Left lung (tissue), 10 donors: ENCODE measurements around the gene AAMDC. TPM values are rescaled to one million over a fixed set of nuclear protein-coding genes. Genes with fewer than 3 reads are reported as not detected.
"Not testable (repeated sequence)": the region's sequence is repeated elsewhere in the genome, so short reads cannot be mapped to it uniquely, and the experiment has no call there.

Source experiments
- ATAC-seq: fragments of 200-7000 bp; cut with Tn5 transposase; one replicate; pipeline ENCODE4 v1.9.1; 2020; ENCODE audit warnings: moderate library complexity
- DNase-seq, 4 donors: peaks; one replicate each; pipeline ENCODE4 v3.0.0-alpha.2; 2013 to 2020
- H3K27ac ChIP-seq, 2 donors: fragments of 200-600 bp; sonication (generic) in 1 of 2; one replicate each; pipeline versions ENCODE4 v1.5.0 to v1.8.0; 2020 to 2021
- H3K27me3 ChIP-seq, 2 donors: fragments of 200-600 bp; sonication (generic) in 1 of 2; one replicate each; pipeline versions ENCODE4 v1.5.0 to v1.8.0; 2020 to 2021
- H3K36me3 ChIP-seq, 2 donors: fragments of 200-600 bp; sonication (generic) in 1 of 2; one replicate each; pipeline versions ENCODE4 v1.5.0 to v1.8.0; 2020 to 2021
- H3K4me1 ChIP-seq, 2 donors: fragments of 200-600 bp; one replicate each; pipeline ENCODE4 v1.8.0; 2021
- H3K4me3 ChIP-seq, 2 donors: fragments of 200-600 bp; sonication (generic) in 1 of 2; one replicate each; pipeline versions ENCODE4 v1.5.0 to v1.8.0; 2020 to 2021; ENCODE audit warnings: mild to moderate bottlenecking in 1 of 2
- H3K9me3 ChIP-seq, 2 donors: fragments of 200-600 bp; sonication (generic) in 1 of 2; one replicate each; pipeline versions ENCODE4 v1.5.0 to v1.8.0; 2020 to 2021
- intact Hi-C, 2 donors: fragments of 100-400 bp; cut with DNase I; formaldehyde crosslinking; loops; one replicate each; pipeline versions ENCODE4 v1.11.2 to v1.14.2; 2022
- polyA plus RNA-seq, 6 donors: library from polyadenylated mRNA; unstranded; fragments of 120-200 nt; gene quantifications; one replicate each; pipeline ENCODE4 v1.2.1, GENCODE V29; 2013; ENCODE audit not compliant: insufficient read length in 6 of 6
- total RNA-seq, 2 donors: library from RNA; stranded (reverse); fragmentation: NEBNext Ultra II Directional; extraction: Animal tissue kit (Norgen Biotek cat#: 25700); gene quantifications; one replicate each; pipeline ENCODE4 v1.2.1, GENCODE V29; 2021
- TF ChIP-seq, protein P1 (sequence below), 2 donors: fragments of 200-600 bp; sonication (generic) in 1 of 2; IDR thresholded peaks; one replicate each; pipeline versions ENCODE4 v1.5.0 to v1.8.0; 2021; ENCODE audit warnings: antibody characterized with exemption in 2 of 2
- donor health status: DM: no; HTN: yes; CAD: no.
- donor health status: DM: no; HTN: no; CAD: no.

AAMDC gene
- total and polyA plus RNA-seq, 8 donors: 21.4 to 74.5 (median 58.1) TPM

DNA sequence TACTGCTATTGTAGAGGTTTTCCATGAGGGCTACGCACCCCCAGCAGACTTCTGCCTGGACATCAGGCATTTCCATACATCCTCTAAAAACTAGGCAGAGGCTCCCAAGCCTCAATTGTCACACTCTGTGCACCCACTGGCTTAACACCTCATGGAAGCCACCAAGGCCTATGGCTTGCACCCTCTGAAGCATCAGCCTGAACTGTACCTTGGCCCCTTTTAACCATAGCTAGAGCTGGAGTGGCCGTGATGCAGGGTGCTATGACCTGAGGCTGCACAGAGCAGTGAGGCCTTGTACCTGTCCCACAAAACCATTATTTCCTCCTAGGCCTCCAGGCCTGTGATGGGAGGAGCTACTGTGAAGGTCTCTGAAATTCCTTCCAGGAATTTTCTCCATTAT is 33.9 kb downstream of the AAMDC start:
- intact Hi-C loops: no loop called here
- TF ChIP-seq, protein P1, sequence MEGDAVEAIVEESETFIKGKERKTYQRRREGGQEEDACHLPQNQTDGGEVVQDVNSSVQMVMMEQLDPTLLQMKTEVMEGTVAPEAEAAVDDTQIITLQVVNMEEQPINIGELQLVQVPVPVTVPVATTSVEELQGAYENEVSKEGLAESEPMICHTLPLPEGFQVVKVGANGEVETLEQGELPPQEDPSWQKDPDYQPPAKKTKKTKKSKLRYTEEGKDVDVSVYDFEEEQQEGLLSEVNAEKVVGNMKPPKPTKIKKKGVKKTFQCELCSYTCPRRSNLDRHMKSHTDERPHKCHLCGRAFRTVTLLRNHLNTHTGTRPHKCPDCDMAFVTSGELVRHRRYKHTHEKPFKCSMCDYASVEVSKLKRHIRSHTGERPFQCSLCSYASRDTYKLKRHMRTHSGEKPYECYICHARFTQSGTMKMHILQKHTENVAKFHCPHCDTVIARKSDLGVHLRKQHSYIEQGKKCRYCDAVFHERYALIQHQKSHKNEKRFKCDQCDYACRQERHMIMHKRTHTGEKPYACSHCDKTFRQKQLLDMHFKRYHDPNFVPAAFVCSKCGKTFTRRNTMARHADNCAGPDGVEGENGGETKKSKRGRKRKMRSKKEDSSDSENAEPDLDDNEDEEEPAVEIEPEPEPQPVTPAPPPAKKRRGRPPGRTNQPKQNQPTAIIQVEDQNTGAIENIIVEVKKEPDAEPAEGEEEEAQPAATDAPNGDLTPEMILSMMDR (IDR thresholded peaks at IDR 0.05): no peak
- Histone ChIP-seq H3K4me1 (no peaks in the 10 kb centered on the region), H3K27ac (no peak overlapping the region), H3K36me3 (peaks cover 0 to 19% of the 10 kb centered on the region in 2 donors), H3K27me3 (no peaks in the 10 kb centered on the region), H3K4me3 (no peak overlapping the region), H3K9me3 (peaks cover 0 to 23% of the 10 kb centered on the region in 2 donors)
- no peak for ATAC-seq
- DNase-seq: no peak

DNA sequence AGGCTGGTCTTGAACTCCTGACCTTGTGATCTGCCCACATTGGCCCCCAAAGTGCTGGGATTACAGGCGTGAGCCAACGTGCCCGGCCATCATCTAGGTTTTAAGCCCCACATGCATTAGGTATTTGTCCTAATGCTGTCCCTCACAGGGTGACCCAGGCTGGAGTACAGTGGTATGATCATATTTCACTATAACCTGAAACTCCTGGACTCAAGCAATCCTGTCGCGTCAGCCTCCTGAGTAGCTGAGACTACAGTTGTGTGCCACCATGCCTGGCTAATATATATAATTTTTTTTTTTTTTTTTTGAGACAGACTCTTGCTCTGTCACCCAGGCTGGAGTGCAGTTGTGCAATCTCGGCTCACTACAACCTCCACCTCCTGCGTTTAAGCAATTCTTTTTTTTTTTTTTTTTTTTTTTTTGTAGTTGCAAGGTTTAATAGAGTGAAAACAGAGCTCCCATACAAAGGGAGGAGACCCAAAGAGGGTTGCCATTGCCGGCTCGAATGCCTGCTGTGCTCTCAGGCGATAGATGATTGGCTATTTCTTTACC is 37.0 kb downstream of the AAMDC start:
- intact Hi-C loops: not testable (repeated sequence)

DNA sequence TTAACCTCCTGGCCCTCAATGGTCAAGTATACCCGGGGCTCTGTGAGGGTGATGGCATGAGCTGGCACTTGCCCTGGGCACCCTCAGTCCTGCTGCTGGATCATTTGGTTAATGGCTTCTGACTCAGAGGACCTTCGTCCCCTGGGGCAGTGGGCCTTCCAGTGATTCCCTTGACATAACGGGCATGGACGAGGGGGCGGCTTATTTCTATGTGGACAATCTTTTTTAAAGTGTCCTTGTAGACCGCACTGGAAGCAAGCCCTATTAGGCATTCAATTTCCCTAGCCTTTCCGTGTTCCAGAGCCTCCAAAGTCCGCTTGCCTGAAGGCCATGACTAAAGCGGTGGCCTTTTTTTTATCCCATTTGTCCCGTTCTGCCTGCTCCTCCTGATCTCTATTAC is 40.5 kb downstream of the AAMDC start:
- ATAC-seq, intact Hi-C loops: not testable (repeated sequence)

More for the DNA sequence above, 37.0 kb downstream of the AAMDC start:
- Histone ChIP-seq H3K36me3 (peaks cover 0 to 24% of the 10 kb centered on the region in 2 donors), H3K9me3 (peaks cover 0 to 23% of the 10 kb centered on the region in 2 donors)
- H3K4me1 ChIP-seq, H3K27me3 ChIP-seq, H3K27ac ChIP-seq, H3K4me3 ChIP-seq, DNase-seq, ATAC-seq: not testable (repeated sequence)

DNA sequence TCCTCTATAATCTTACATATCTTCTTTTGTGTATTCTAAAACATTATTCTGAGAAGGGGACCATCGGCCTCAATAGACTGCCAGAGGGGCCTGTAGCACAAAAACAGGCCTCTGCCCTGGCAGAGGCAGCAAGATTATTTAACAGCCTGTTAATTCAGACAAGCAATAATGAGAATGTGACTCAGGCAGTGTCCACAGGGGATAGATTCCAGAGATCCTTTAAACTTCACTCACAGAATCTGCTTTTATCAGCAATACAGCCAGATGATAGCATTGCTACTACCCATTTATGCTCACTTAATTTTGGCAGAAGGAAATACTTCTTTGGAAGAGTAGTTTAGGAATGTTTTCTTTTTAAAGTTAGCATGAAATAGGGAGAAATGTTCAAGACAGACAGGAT is 44.9 kb downstream of the AAMDC start:
- TF ChIP-seq, protein P1 (IDR thresholded peaks at IDR 0.05): no peak
- peak in 1 of 4 donors; percentile 2 for DNase-seq
- no peaks in the 10 kb centered on the region for H3K27me3 ChIP-seq
- intact Hi-C loops: no loop called here
- H3K4me3 ChIP-seq: no peak overlapping the region
- no peaks in the 10 kb centered on the region for H3K9me3 ChIP-seq
- no peak overlapping the region for H3K27ac ChIP-seq
- H3K36me3 ChIP-seq: peaks cover 0 to 18% of the 10 kb centered on the region in 2 donors
- H3K4me1 ChIP-seq: no peaks in the 10 kb centered on the region
- no peak for ATAC-seq

More for the DNA sequence above, 40.5 kb downstream of the AAMDC start:
- H3K9me3 ChIP-seq, H3K36me3 ChIP-seq, H3K4me3 ChIP-seq, H3K27me3 ChIP-seq, DNase-seq, H3K27ac ChIP-seq, H3K4me1 ChIP-seq: not testable (repeated sequence)

DNA sequence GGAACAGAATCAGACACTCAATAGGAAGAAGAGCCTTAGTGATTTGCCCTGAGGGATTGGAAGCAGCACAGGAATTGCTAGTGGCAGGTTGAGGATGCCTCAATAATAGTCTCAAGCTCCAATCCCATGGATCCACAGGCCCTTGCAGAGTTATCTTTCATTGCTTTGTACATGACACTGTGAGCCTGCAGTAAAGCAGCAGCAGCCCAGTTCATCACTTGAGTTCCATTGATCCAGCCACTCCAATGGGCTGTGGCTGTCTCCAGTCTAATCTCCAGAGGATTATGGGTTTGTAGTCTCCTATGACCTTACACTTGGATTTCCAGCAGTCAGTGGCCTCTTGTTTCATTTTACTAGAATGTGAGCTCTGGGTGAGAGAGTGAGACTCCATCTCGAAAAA is 45.4 kb downstream of the AAMDC start:
- Histone ChIP-seq H3K4me3 (no peak overlapping the region), H3K9me3 (no peaks in the 10 kb centered on the region), H3K4me1 (no peaks in the 10 kb centered on the region), H3K27ac (no peak overlapping the region), H3K36me3 (peaks cover 0 to 18% of the 10 kb centered on the region in 2 donors), H3K27me3 (no peaks in the 10 kb centered on the region)
- TF ChIP-seq, protein P1 (IDR thresholded peaks at IDR 0.05): no peak
- DNase-seq (no peak), ATAC-seq (no peak)
- intact Hi-C loops: no loop called here

DNA sequence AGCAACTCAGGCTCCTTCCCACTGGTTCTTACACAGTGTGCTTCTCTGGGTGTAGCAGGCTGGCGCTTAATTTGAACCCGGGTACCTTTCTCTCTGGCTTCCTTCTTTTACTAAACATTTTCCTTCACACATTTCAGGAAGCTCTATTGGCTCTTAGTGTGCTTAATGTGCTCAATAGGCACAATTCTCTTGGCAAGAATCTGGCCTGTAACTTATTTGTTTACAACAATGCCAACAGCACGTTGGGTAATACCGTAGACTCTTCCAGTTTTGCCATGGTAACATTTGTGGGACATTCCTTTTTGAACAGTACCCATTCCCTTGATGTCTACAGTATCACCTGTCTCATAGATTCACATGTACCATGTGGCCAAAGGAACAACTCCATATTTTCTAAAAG is 47.8 kb downstream of the AAMDC start:
- intact Hi-C loops: no loop called here
- ATAC-seq (no peak), DNase-seq (no peak)
- no peak overlapping the region for H3K27ac ChIP-seq
- no peaks in the 10 kb centered on the region for H3K4me1 ChIP-seq
- H3K4me3 ChIP-seq: no peak overlapping the region
- TF ChIP-seq, protein P1 (IDR thresholded peaks at IDR 0.05): no peak
- H3K36me3 ChIP-seq: peaks cover 0 to 31% of the 10 kb centered on the region in 2 donors
- H3K9me3 ChIP-seq: no peaks in the 10 kb centered on the region
- no peaks in the 10 kb centered on the region for H3K27me3 ChIP-seq
